OCI-LY7 (cell line): Measurements from ENCODE around the gene LMO4. TPM values are rescaled to one million over a fixed set of nuclear protein-coding genes. Genes with fewer than 3 reads are reported as not detected.

Experiments
- BruUV-seq: library from RNA; stranded (reverse); fragments of 400-500 nt; replicated peaks from 2 replicates; lab custom pipeline; 2021; lab: Mats Ljungman, UMichigan
- CTCF ChIA-PET: fragments of 300-600 bp; sonication (Branson Sonifier 250); formaldehyde crosslinking; loops from one replicate; lab custom pipeline; 2022; ENCODE audit warnings: antibody characterized with exemption; ENCODE audit not compliant: unreplicated experiment; lab: Charles Lee
- POLR2A ChIA-PET: fragments of 300-600 bp; sonication (Branson Sonifier 250); formaldehyde crosslinking; loops from one replicate; lab custom pipeline; 2022; ENCODE audit warnings: antibody characterized with exemption; lab: Charles Lee
- DNase-seq: peaks from one replicate; pipeline ENCODE4 v3.0.0-alpha.2; 2015; ENCODE audit warnings: low spot score
- H2AFZ ChIP-seq: fragments of 200-600 bp; sonication (generic), shearing (Covaris generic); 2 replicates; pipeline ENCODE4 v1.6.1; 2014; ENCODE audit warnings: mild to moderate bottlenecking, antibody characterized with exemption, low read length, moderate library complexity
- H3K27ac ChIP-seq: fragments of 200-600 bp; sonication (generic); 2 replicates; pipeline ENCODE4 v1.5.1; 2014; ENCODE audit warnings: mixed run types, low read depth, mild to moderate bottlenecking, moderate library complexity, low read length, inconsistent platforms; ENCODE audit not compliant: poor library complexity, severe bottlenecking
- H3K36me3 ChIP-seq: fragments of 200-600 bp; sonication (generic); 2 replicates; pipeline ENCODE4 v1.6.1; 2014; ENCODE audit warnings: mild to moderate bottlenecking, antibody characterized with exemption, low read length, moderate library complexity, mixed read lengths; ENCODE audit not compliant: insufficient read depth
- H3K4me1 ChIP-seq: fragments of 200-600 bp; sonication (generic); 2 replicates; pipeline ENCODE4 v1.5.1; 2014; ENCODE audit warnings: mild to moderate bottlenecking, low read length; ENCODE audit not compliant: insufficient read depth, poor library complexity, severe bottlenecking
- H3K4me2 ChIP-seq: fragments of 200-600 bp; sonication (generic); 2 replicates; pipeline ENCODE4 v1.6.1; 2014; ENCODE audit warnings: mild to moderate bottlenecking, low read length
- H3K4me3 ChIP-seq: fragments of 200-600 bp; sonication (generic); 2 replicates; pipeline ENCODE4 v1.5.1; 2014; ENCODE audit warnings: mild to moderate bottlenecking, low read depth, low read length; ENCODE audit not compliant: poor library complexity, severe bottlenecking
- H3K79me2 ChIP-seq: fragments of 200-600 bp; sonication (generic); 2 replicates; pipeline ENCODE4 v1.6.1; 2016; ENCODE audit warnings: low read depth, mild to moderate bottlenecking, low read length, moderate library complexity, mixed read lengths; ENCODE audit not compliant: insufficient read depth
- H3K9me2 ChIP-seq: fragments of 200-600 bp; sonication (generic); 2 replicates; pipeline ENCODE4 v1.6.1; 2016; ENCODE audit warnings: mild to moderate bottlenecking, low read length, mixed read lengths; ENCODE audit not compliant: insufficient read depth
- H3K9me3 ChIP-seq: fragments of 200-600 bp; sonication (generic); 2 replicates; pipeline ENCODE4 v1.6.1; 2014; ENCODE audit warnings: mild to moderate bottlenecking, mixed run types, low read length, mixed read lengths
- H4K20me1 ChIP-seq: fragments of 200-600 bp; sonication (generic); 2 replicates; pipeline ENCODE4 v1.6.1; 2014; ENCODE audit warnings: mild to moderate bottlenecking, antibody characterized with exemption, low read length, moderate library complexity, mixed read lengths; ENCODE audit not compliant: insufficient read depth
- CTCF ChIP-seq: fragments of 200-600 bp; sonication (generic); conservative IDR thresholded peaks from 2 replicates; pipeline ENCODE4 v1.5.1; 2014; ENCODE audit warnings: mild to moderate bottlenecking, antibody characterized with exemption, low read length, moderate library complexity, mixed read lengths
- EZH2phosphoT487 ChIP-seq: fragments of 200-600 bp; sonication (generic); IDR thresholded peaks from 2 replicates; pipeline ENCODE4 v1.6.1; 2018; ENCODE audit warnings: low read depth, borderline replicate concordance, mild to moderate bottlenecking, mixed run types, antibody characterized with exemption, low read length, moderate library complexity, mixed read lengths
- intact Hi-C: fragments of 100-400 bp; cut with micrococcal nuclease; formaldehyde crosslinking; loops from one replicate; pipeline ENCODE4 v1.10.0; 2022; ENCODE audit not compliant: unreplicated experiment
- total RNA-seq, 2 experiments: library from RNA; depleted of rRNA in 1 of 2; stranded (reverse); fragments of >200 nt in 1 of 2; shearing (Covaris generic) in 1 of 2; gene quantifications; 2 replicates each; pipeline ENCODE4 v1.2.3, GENCODE V29; 2014 to 2022

Gene LMO4
- total RNA-seq, 2 experiments from 2014 or later = 19.9 to 35.8 TPM

DNA sequence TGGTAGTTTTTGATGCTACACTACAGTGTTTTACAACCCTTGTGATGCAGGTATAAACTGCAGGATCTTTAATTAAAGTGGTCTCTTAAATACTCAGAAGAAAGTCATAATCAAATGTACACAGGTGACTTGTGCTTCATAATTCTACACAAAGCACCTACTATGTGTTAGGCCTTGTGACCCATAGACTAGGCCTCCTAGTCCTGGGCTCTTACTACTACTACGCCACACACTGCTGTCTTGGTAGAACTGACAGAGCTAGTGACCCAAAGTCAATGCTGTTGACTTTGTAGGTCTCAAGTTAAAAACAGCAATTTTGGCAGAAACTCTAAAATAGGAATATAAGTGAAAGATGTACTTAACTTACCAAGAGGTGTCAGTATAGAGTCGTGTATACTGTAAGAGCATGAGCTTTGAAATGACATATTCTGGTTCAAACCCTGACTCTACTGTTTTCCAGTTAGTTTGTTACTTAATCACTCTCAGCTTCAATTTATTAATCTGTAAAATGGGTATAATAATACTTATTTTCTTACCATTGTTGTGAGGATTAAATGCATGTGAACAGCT lies 48.6 kb upstream of the LMO4 start:
- Histone ChIP-seq H3K79me2 (no peaks in the 10 kb centered on the region), H3K27ac (no peak overlapping the region), H4K20me1 (no peaks in the 10 kb centered on the region), H3K36me3 (no peaks in the 10 kb centered on the region), H3K4me3 (no peak overlapping the region), H3K4me2 (no peak overlapping the region), H3K9me3 (no peaks in the 10 kb centered on the region), H3K9me2 (no peaks in the 10 kb centered on the region), H2AFZ (no peak overlapping the region), H3K4me1 (no peaks in the 10 kb centered on the region)
- intact Hi-C loops = no loop called here
- peak; percentile 29 for DNase-seq
- TF ChIP-seq EZH2phosphoT487 (no peak), CTCF (peak; percentile 68)
- POLR2A ChIA-PET = interaction anchor here (0.6 kb wide), 2 partner anchors 546 to 975 kb away, joined by 3 to 4 read pairs; no protein-coding TSS in a partner anchor
- CTCF ChIA-PET = interaction anchor here (0.5 to 0.6 kb wide), 3 partner anchors 22 to 612 kb away, joined by 3 to 5 read pairs (median 3); no protein-coding TSS in a partner anchor
- no TSS peak for BruUV-seq

DNA sequence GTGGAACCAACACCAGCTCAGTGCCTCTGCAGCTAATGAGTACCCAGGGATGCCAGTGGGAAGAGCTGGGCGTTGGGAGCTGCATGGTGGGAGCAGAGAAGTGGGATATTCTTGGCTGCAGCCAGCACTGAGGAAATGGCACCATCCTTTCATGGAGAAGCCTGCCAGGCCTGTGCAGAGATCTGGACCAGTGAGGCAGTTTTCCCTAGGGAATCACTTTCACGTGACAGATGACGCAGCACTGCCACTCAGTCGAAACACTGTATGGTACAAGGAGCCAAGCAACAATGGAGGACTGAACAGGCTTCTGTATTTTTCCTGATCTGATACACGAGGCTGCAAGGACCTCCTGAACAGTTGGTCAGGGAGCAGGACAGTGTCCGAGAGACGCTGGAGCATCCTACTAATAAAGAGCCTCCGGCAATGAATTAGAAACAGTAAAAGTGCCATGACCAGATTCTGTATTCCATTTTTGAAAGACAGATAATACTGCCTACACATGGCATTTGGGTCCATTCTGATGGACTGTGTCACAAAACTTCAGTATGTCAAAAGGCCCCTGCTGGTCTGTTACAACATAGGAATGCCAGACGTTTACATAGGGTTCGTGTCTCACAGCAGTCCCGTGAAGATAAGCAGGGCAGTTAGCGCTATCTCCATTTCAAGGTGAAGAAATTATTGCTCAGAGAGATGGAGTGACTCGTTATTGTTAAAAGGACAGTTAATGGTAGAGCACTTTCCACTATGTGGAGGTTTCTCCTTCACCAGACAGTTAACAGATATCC lies 44.0 kb upstream of the LMO4 start:
- Histone ChIP-seq H3K36me3 (no peaks in the 10 kb centered on the region), H3K4me2 (no peak overlapping the region), H2AFZ (no peak overlapping the region), H3K9me3 (no peaks in the 10 kb centered on the region), H3K27ac (no peak overlapping the region), H4K20me1 (no peaks in the 10 kb centered on the region), H3K79me2 (no peaks in the 10 kb centered on the region), H3K4me1 (no peaks in the 10 kb centered on the region), H3K4me3 (no peak overlapping the region), H3K9me2 (no peaks in the 10 kb centered on the region)
- ChIA-PET CTCF (no interaction called here), POLR2A (interaction anchor here (0.6 kb wide), 2 partner anchors 686 to 1345 kb away, joined by 3 to 4 read pairs; no protein-coding TSS in a partner anchor)
- no TSS peak for BruUV-seq
- TF ChIP-seq EZH2phosphoT487 = no peak
- DNase-seq = no peak
- intact Hi-C loops = no loop called here

DNA sequence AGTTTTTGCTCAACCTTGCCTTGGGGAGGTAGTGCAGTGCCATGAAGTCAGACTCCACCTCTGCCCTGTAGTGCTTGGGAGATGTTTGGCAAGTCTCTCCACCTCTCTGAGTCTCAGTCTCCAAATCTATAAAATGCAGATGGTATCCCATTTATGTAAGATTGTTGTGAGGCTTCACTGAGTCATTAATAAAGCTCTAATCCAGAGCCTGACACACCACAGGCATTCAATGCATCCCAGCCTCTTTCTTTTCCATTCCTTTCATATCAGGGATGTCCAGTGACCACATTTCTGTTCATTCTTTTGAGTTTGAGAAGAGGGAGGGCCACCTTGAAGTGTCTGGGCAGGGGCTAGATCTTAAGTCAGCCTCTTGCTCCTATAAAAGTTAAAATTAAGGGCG lies 37.6 kb upstream of the LMO4 start:
- POLR2A ChIA-PET = no interaction called here
- TF ChIP-seq CTCF (no peak), EZH2phosphoT487 (no peak)
- Histone ChIP-seq H3K79me2 (no peaks in the 10 kb centered on the region), H3K4me1 (no peaks in the 10 kb centered on the region), H3K4me3 (no peak overlapping the region), H2AFZ (no peak overlapping the region), H3K9me2 (no peaks in the 10 kb centered on the region), H3K36me3 (no peaks in the 10 kb centered on the region), H3K4me2 (no peak overlapping the region), H3K27ac (no peak overlapping the region), H3K9me3 (no peaks in the 10 kb centered on the region), H4K20me1 (no peaks in the 10 kb centered on the region)
- CTCF ChIA-PET = no interaction called here
- DNase-seq = no peak
- no TSS peak for BruUV-seq
- intact Hi-C loops = loop anchor here (5.0 kb wide), 2 partner anchors 159 to 661 kb away; no protein-coding TSS in a partner anchor
